Pons (tissue), 1 donor: Measurements from ENCODE around the gene NANS.
"Not testable (repeated sequence)": the region's sequence is repeated elsewhere in the genome, so short reads cannot be mapped to it uniquely, and the experiment has no call there.

Experiments
- DNase-seq: peaks from one replicate; pipeline ENCODE4 v3.0.0-alpha.2; 2016; ENCODE audit warnings: low spot score

Gene NANS

DNA sequence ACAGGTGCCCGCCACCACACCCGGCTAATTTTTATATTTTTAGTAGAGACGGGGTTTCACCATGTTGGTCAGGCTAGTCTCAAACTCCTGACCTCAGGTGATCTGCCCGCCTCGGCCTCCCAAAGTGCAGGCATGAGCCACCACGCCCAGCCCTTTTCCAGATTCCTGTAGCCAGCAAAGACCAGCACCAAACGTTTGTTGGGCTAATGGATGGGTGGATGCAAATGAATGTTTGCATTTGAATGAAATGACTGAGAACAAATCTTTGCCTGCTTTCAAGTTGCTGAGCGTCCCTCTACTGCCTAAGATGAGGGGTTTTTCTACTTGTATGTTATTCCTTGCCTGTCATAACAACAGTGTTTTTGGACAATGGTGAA is 20.0 kb downstream of the NANS start:
- not testable (repeated sequence) for DNase-seq

DNA sequence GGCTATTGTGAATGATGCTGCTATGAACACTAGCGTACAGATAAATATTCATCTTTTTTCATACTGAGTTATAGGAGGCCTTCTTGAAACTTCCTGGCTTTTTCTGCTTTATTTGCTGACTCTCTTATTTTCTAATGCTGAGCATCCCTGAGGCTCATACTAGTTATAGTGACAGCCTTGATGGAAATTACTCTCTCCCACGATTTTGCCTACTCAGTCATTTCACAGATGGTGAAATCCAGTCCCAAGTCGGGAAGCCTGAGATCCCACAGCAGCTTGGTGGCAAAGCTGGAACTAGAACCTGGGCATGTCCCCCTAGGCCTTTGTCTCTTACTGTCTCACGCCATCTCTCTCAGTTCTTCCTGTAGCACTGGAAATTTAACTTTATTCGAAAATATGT is 22.4 kb downstream of the NANS start:
- no peak for DNase-seq

DNA sequence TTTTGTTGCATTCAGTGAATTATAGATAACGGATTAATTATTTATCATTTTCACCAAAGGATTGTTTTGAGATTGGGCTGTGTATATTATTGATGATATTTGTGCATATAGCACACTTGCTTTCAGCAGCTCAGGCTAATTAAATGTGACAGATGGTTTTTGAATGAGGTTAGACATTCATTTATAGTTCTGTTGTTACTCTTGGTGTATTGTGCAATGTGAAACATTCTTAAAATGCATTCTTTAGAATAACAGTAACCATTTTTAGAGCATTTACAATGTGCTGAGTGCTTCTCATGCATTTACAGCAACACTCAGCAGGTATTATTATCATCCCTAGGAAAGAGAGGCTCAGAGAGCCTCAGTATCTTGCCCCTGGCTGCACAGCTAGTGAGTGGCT is 23.8 kb downstream of the NANS start:
- no peak for DNase-seq

DNA sequence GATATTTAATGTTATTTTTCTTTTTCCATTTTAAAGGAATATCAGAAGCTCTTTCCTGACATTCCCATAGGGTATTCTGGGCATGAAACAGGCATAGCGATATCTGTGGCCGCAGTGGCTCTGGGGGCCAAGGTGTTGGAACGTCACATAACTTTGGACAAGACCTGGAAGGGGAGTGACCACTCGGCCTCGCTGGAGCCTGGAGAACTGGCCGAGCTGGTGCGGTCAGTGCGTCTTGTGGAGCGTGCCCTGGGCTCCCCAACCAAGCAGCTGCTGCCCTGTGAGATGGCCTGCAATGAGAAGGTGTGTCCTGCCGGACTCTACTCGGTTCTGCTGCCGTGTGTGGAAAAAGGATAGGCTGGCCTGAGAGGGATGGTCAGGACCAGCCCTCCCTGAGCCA is 24.2 kb downstream of the NANS start:
- DNase-seq, result no peak

DNA sequence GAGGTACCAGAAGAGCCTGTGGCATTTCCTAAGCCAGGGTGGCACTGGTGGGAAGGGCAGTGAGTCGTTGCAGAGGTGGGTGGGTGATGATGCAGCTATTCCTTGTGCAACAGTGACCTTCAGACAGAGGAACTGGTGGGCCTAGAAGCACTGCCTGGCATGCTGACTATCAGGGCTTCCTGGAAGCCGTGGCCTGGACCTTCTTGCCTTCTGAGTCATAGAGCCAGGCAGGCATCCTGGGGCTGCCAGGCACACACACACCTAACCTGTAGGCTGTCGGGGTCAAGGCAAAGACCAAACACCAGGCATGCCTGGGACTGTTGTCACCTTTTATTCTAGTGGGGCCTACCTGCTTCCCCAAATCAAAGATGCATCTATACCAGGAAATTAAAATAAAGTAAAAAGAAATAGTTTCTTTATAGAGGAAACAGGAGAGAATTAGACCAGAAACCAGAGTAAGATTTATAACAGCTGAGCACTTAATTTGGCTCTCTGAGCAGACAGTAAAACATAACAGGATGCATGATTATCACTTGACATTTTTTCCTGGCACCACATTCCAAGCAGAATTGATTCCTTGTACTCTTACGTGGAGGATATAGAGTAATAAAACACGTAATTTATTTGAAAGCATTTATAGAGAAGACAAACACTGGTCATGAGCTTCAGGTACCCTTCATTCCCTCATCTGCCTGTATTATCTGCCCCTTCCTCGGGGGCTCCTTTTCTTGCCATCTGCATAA is 25.1 kb downstream of the NANS start:
- DNase-seq, result no peak

DNA sequence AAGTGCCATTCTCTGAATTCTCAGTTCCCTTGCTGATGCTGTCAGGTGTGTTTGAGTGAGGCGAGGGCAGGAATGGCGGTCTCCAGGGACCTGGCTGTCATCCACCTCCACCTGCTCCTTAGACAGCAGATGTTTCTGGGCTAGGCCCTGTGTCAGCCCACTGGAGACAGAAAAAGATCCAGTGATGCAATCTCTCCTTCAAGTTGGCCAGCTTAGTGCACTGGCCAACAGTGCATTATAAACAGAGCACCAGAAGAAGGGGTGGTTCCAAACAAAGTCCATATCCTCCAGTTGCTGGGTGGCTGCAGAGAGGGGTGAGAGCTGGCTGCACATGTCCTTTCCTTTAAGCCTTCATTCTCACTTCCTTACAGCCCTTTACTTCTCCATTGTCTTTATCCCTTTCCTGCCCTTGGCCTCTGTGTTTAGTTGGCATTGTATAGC is 26.5 kb downstream of the NANS start:
- DNase-seq, result peak; percentile 30

DNA sequence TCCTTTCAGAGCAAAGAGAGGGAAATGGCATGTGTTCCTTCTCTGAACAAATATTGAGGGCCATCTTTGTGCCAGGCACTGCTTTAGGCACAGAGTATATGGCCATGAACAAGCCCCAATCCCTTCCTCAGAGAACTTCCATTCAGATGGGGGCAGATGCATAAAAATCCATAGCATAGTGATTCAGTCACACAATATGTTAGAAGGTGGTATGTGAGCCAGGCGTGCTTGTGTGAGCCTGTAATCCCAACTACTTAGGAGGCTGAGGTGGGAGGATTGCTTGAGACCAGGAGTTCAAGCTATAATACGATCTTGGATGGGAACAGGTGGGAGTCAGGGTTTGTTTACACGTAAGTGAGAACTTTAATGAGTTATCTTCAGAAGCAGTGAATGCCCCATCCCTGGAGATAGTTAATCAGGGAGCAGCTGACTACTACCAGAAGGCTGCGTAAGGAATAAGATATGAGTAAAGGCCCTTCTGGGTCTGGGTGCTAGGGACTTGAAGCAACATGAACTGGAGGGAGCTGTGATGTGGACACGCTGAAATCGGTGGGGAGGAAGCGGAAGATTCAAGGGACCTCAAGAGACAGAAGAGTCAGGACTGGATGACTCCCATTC is 27.1 kb downstream of the NANS start:
- DNase-seq, result no peak

DNA sequence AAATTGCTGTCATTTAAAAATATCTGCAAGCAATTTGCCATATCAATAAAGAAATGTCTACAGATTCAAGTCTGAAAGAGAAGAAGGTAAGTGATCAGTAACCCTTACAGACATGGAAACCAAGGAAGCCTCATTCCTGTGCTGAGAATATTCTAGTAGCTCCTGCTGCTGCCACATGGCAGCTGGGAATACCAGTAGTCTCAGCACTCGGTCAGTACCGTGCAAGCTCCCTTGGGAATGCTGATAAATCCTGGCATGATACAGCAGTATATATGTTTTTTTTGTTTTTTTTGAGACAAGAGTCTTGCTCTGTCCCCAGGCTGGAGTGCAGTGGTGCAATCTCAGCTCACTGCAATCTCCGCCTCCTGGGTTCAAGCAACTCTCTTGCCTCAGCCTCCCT is 27.9 kb downstream of the NANS start:
- no peak for DNase-seq

DNA sequence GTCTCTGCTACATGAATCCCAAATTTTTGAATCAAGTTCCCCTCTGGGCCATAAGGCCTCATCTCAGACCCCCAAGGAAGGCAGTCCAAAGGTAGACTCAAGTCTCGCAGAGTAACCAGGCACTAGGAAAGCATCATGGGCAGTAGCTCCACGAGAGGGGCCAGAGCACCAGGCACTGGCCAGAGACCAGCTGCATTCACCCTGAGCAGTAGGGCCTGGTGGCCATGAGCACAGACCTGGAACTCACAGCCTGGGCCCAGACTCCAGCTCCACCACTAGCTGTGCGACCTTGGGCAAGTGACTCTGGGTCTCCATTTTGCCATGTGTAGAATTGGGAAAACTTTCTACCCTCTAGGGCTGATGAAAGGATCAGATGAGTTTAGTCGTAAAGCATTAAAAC is 28.5 kb downstream of the NANS start:
- DNase-seq, result no peak

DNA sequence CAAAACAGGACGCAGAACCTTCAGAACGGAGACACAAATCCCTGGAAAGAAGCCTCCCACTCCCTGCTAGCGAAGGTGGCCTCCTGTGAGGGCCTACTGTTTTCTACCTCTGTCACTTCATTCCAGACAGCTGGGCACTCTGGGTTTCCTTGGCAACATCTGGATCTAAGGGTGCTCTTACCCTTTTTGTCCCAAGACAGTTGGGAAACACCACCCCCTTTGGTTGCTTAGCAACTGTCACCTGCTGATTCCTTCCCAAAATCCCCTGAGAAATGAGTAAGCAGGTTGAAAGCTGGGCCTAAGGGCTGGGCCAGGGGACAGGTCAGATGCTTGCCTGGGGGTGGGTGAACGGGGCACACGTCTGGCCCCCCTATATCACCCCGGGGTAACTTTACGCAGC is 29.4 kb downstream of the NANS start:
- no peak for DNase-seq

DNA sequence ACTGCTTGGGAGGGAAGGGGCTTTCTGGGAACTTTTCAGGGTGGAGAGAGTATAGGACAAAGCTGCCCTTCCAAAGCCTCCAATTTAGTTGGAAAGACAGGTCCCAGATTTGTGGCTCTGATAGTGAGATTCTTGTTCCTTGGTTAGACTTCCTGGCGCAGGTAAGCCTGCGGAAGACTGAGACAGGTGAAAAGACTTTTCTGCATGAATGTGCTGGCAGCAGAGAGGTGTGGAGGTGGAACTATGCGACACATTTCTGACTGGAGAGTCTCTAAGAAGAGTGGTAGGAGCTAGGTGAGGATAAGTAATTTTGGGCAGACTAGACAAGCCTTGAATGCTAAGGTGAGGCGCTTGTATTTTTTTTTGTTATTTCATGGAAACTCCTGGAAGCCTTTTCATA is 29.9 kb downstream of the NANS start:
- DNase-seq, result no peak

DNA sequence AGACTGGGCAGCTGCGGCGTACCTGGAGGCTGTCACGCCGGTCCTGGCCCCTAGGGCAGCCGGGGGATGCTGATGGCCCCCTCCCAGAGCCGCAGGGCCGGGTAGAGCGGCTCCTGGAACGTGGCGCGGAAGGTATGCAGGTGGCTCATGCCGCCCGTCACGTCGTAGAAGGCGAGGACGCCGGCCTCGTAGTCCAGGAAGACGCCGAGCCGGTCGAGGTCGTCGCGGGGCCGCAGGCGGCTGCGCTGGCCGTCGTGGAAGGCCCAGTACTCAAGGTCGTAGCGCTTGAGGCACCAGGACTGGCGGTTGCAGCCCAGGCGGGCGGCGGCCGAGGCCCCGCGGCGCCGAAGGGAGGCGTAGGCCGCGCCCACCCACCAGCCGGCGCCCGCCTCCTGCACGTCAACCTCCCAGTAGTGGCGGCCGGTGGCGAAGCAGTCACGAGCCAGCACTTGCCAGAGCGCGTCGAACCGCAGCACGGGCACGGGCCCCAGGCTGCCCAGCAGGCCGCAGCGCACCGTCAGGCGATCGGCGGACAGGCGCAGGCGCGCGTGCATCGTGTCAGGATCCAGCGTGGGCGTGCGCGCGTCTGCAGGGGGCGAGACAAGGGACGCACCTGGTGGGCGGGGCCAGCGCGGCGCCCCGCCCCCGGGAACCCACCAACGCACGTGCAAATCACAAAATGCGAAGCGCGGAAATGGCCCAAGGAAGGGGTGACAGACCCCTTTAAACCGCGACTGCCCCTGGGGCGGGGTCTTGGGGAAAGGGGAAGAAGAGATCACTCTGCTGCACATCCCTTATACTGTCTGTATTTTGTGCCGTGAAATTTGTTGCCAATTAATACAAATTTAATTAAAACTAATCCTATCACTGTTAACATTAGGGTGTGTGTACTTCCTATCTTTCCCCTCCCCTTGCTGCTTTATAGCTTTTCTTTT is 31.2 kb downstream of the NANS start:
- no peak for DNase-seq

DNA sequence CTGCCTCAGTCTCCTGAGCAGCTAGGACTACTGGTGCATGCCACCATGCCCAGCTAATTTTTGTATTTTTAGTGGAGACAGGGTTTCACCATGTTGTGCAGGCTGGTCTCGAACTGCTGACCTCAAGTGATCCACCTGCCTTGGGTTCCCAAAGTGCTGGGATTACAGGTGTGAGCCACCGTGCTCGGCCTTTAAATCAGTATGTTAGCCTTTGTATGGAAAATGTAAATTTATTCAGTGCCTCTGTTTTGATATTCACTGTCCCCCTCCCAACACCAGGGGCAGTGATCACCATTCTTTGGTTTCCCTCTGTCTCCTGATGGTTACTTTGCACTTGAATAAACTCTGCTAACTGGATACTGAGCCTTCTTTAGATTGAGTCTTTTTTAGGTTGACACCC is 34.1 kb downstream of the NANS start:
- DNase-seq, result not testable (repeated sequence)

DNA sequence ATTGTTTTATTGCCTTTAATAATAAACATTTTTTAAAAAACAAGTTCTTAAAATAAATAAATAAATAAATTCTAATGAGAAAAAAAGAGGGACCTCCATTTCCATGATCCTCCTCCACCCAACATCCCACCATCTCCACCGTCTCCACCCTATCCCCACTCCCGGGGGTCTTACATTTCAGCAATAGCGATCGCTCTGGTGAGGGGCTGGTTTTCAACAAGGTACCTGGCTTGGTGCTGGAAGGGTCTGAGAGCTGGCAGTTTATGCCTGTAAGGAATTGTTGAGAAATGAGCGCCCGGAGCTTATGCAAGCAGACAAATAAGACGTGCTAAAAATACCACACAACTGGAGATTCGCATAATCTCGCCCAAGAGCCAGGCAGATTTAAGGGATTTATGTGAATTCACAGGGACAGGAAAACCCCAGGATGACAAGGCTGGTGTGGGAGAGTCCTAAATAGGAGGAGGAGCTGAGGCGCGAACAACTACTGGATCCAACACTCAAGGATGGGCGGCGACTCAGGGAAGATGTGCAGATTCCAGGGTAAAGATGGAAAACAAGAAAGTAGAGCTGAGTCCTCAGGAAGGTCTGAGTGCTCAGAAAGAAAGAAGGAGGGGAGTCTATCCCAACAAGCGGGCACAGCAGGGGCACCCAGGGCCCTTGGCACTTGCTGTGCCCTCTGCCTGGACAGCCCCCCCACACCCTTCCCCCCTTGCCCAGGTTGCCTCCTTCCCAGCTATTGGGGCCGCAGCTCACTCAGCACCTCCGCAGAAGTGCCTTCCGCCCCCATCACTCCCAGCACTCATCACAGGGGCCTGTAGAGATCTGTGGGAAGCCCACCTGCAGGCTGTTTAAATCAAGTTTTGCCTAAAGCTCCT is 35.4 kb downstream of the NANS start:
- no peak for DNase-seq

DNA sequence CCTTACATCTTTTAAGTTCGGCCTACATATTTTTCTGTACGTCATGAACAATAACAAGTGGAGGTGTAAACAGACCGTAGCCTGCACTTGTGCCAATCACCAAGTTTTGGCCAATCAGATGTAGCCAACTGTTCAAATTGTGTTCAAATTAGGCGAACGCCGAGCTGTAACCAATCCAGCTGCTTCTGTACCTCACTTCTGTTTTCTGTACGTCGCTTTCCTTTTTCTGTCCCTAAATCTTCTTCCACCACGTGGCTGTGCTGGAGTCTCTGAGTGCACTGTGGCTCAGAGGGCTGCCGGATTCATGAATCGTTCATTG is 36.0 kb downstream of the NANS start:
- DNase-seq, result no peak

DNA sequence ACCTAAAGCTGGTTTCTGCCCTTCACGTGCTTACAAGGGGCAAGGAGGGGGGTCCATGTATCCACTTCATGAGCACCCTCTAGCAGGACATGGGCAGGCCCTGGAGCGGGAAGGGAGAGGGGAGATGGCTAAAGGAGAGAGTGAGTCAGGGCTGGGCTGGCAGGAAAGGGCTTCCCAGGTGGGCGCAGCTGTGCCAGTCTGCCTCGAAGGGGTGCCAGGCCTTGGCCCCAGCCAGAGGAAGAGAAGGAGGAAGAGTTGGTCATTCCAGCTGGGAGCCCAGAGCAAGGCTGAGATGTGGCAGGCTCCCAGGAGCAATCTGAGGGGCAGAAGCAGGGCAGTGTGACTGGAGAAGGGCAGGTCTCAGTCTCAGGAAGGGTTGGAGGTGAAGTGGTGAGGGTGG is 37.8 kb downstream of the NANS start:
- no peak for DNase-seq

DNA sequence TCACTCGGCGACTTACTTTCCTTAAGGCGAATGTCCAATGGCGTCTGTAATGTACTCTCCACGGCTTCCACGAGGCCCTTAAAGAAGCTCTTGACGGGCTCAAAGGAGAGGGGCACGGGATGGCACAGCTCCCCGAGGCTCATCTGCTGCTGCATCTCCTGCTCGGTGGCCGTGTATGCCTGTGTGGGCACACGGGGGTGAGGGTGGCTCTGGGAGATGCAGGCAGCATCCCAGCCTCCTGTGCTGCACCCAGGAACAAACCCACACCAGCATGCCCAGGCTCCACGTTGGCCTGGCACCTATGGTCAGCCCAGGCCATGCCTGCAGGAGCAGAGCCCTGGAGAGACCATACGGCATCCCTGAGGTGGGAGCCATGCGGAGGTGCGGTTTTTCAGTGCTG is 38.3 kb downstream of the NANS start:
- no peak for DNase-seq

DNA sequence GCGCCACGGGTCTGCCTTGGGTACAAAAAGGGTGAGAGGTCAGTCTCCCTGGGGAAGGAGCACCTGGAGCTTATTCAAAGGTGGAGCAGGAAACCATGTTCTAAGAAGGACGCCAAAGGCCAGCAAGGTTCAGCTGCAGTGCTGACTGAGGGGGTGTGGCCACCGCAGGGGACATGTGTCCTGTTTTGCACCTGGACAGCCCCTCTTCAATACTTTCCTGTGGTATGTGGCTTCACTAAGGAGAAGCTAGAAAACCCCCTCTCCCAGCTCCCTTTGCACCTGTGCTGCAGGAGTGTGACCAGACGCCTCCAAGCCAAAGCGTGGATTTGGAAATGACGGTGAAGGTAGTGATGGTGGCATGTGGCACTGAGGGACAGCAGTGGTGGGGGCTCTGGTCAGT is 38.9 kb downstream of the NANS start:
- no peak for DNase-seq

DNA sequence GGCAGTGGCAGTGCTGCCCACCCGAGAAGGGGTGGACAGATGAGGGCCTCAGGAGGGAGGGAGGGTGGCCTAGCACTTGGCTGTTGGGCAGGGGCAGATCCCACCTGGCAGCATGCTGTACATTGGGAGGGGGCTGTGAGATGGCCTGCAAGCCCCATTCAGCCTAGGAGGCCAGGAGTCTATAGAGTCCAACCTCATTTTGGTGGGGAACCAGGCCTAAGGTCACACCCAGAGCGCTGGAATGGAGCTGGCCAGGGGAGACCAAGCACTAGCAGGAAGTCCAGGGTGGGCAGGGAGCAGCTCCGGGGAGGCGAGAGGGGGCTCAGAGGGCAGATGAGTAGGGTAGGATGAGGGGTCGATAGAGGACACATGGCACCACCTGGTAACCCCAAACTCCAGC is 39.6 kb downstream of the NANS start:
- DNase-seq, result no peak

DNA sequence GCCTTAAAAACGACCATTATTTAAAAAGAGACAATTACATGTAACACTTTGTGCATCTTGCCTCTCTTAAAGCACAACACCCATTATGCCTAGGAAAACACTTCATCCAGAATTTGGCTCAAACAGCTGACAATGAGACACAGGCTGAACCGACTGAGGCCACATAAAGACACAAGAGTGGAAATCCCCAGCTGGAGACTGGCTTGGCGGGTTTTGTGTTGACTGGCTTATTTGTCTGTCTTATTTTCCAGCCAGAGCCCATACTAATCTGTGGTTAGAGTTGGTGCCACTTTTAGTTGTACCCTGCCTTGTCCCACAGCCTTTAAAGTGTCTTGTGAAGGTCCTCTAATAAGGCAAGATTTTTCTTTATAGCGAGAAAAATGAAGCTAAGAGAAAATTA is 41.3 kb downstream of the NANS start:
- DNase-seq, result no peak

DNA sequence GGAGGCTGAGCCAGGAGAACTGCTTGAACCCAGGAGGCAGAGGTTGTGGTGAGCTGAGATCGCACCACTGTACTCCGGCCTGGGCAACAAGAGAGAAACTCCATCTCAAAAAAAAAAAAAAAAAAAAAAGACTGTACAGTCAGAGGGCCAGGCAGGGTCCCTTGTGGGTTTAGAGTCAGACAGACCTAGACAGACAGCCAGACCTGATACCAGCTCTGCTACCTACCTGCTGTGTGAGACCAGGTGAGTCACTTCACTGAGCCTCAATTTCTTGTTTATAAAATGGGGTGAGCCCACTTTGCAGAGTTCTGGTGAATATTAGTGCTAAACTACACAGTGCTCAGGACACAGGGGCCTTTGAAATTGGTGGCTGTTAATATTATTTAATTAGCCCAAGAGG is 42.8 kb downstream of the NANS start:
- DNase-seq, result no peak

DNA sequence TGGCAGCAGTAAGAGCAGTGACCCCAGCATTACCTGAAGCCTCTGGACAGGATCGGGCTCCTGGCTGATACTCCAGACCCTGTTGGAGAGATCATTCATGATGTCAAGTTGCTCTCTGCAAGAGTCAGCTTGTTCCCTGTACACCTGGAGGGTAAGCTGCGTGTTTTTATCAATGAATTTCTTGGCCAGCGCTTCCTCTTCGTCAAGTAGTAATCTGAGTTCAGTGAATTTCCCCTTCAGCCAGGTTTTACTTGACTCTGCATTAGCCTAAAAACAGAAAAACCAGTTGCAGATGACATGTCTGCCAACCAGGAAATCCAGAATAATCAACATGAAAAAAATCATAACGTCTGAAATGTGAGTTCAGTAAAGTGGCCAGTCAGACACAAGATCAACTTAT is 43.4 kb downstream of the NANS start:
- DNase-seq, result no peak
